G401 (cell line): ENCODE data around the gene SLU7. TPM values are rescaled to one million over a fixed set of nuclear protein-coding genes. Genes with fewer than 3 reads are reported as not detected.
"Not testable (repeated sequence)": the region's sequence is repeated elsewhere in the genome, so short reads cannot be mapped to it uniquely, and the experiment has no call there.

ENCODE experiments used
- DNase-seq: peaks from one replicate; pipeline ENCODE4 v3.0.0-alpha.2; 2015; ENCODE audit warnings: low spot score
- in situ Hi-C: cut with HindIII; loops from 2 replicates; pipeline ENCODE4 v1.10.0; 2016; ENCODE audit warnings: low sequenced_read_pairs, mixed read lengths
- total RNA-seq: library from RNA; depleted of rRNA; stranded (reverse); fragments of >200 nt; shearing (Covaris generic); gene quantifications from 2 replicates; pipeline ENCODE4 v1.2.3, GENCODE V29; 2014

SLU7 gene
- total RNA-seq, 1 experiment from 2014 or later: 59.6 TPM

DNA sequence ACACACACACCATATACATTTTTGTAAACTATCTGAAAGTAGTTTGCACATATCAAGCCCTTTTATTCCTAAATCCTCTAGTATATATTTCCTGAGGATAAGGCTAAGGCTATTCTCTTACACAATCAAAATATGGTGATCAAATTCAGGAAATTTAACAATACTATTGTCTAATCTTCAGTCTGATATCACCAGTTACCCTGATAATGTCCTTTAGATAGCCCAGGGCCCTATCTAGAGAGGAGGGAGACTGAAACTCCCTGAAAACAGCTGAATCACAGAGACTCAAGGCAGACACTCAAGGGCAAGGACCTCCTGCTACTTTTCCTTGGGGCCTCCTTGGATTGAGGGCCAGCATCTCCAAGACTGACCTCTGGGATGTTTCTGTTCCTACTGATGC, 33.2 kb upstream of the SLU7 start:
- no peak for DNase-seq

DNA sequence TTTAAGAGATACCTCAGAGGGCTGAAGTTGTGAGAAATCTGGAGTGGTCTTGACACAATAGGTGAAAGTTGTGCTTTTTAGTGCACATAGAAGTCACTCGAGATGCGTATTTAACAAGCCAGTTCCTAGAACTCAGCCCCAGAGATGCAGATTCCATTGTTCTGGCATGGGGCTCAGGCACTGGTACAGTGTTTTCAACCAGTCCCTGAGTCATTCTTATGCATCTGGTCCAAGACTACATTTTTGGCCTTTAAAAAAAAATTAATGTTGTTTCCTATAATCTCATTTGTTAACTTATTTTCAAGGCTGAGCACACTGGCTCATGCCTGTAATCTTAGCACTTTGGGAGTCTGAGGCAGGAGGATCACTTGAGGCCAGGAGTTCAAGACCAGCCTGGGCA, 32.4 kb upstream of the SLU7 start:
- in situ Hi-C loops: no loop called here

More for the DNA sequence above, 33.2 kb upstream of the SLU7 start:
- in situ Hi-C loops: no loop called here

DNA sequence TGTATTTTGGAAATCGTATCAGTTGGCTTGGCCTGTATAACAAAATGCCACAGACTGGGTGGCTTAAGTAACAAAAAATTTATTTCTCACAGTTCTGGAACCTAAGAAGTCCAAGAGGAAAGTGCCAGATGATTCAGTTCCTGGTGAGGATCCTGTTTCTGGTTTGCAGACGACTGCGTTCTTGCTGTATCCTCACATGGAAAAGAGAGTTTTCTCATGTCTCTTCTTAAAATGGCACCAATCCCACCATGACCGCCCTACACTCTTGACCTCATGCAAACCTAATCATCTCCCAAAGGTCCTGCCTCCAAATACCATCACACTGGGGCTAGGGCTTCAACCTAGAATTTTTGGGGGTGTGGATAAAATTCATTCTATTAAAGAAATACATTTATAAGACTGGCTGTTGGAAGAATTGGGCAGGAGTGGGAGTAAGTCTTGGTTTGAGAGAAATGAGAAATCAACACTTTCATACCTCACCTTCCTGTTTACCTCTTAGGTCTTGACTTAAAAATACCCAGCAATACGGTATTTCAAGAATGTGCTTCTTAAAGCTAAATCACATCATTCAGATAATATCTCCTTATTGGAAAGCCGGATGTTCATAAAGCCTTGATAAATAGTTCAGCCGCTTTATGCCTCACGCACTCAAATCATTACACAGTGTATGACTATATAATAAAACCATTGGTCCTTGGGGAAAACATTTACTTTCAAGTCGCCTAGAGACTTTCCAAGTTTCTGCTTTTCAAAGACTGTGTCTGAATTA, 31.5 kb upstream of the SLU7 start:
- in situ Hi-C loops: no loop called here

More for the DNA sequence above, 32.4 kb upstream of the SLU7 start:
- DNase-seq: no peak

DNA sequence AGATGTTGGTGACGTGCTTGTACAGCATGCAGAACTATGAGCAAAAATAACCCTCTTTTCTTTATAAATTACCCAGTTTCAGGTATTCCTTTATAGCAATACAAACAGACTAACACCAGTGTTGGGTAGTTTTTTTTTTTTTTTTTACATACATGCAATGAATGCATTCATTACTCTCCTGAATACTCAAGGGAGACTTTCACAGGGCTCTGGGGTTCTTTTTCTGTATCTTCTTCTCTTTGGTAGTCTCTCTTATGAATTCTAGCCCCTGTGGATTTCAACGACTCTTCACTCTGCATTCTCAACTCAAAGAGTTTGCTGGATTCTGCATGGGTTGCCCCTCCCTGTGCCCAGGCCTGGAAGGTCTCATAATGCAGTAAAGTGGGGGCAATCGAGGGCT, 30.6 kb upstream of the SLU7 start:
- DNase-seq: no peak
- in situ Hi-C loops: no loop called here

More for the DNA sequence above, 31.5 kb upstream of the SLU7 start:
- DNase-seq: no peak

DNA sequence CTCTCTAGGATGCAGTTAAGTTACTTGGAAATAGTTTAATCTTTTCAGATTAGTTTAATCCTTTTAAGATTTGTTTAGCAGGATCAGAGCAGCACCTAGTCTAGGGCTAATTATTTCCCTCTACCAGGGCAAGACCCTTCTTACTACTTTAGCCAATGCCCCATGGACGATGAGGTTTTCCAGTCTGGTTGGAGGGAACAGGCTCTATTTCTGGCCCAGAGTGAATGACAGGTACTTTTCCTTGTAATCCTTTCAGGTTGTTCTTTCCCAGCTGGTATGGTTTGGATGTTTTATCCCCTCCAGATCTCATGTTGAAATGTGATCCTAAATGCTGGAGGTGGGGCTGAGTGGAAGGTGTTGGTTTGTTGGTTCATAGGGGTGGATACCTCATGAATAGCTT, 30.0 kb upstream of the SLU7 start:
- in situ Hi-C loops: no loop called here
- DNase-seq: no peak

DNA sequence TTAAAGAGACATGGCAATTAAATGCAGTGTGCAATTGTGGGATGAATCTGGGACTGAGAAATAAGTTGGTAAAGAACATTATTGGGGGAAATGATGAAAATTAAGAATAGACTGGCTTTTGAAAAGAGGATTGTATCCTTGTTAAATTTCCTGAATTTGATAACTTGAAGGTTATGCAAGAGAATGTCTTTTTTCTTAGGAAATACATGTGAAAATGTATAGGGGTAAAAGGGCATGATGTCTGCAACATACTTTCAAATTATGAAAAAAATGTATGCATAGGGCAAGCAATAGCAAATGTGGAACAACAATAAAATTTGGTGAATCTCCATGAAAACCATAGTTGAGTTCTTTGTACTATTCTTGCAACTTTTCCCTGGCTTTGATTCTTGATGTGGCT, 26.9 kb upstream of the SLU7 start:
- in situ Hi-C loops: no loop called here
- no peak for DNase-seq

DNA sequence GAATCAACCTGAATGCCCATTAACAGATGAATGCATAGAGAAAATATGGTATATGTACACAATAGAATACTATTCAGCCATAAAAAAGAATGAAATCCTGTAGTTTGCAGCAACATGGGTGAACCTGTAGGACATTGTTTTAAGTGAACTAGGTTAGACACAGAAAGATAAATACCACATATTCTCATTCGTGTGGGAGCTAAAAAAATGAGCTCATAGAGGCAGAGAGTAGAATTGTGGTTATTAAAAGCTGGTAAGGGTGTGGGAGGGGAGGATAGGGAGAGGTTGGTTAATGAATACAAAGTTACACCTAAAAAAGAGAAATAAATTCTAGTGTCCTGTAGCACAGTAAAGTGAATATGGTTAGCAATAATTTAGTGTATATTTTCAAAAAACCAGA, 26.3 kb upstream of the SLU7 start:
- DNase-seq: no peak
- in situ Hi-C loops: no loop called here

DNA sequence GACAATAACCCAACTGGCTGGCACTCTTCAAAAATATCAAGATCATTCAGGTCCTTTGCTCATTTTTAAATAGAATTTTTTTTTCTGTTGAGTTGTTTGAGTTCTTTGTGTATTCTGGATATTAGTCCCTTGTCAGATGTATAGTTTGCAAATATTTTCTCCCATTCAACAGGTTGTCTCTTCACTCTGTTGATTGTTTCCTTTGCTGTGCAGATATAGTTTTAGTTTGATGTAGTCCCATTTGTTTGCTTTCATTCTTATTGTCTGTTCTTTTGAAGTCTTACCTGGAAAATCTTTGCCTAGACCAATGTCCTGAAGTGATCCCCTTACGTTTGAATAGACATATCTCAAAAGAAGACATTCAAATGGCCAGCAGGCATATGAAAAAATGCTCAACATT, 25.5 kb upstream of the SLU7 start:
- in situ Hi-C loops: no loop called here
- no peak for DNase-seq

DNA sequence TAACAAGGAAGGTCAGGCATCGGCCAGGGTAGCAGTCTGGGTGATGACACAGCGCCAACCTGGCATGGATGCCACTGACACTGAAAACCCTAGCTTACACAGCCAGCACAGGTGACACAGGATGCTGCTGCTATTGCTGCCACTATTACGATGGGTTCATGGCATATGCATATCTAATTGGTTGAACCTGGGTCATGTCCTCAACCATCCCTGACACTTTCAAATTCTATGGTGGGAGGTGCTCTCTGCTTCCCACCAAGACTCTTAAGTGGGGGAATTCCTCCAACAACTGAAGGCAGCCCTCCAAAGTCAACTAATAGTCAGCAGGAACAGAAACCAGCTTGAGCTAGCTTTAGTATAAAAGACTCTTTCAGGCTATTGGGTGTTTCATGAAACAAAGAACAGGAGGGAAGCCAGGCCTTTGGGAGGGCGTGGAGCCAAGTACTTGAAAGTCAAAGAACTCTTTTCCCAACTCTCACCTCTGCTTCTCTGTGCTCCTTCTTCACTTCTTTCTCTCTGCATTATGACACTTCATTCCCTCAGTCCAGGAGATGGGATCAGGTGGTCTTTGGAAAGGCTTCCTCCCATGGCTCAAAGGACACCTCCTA, 24.0 kb upstream of the SLU7 start:
- in situ Hi-C loops: no loop called here
- no peak for DNase-seq

DNA sequence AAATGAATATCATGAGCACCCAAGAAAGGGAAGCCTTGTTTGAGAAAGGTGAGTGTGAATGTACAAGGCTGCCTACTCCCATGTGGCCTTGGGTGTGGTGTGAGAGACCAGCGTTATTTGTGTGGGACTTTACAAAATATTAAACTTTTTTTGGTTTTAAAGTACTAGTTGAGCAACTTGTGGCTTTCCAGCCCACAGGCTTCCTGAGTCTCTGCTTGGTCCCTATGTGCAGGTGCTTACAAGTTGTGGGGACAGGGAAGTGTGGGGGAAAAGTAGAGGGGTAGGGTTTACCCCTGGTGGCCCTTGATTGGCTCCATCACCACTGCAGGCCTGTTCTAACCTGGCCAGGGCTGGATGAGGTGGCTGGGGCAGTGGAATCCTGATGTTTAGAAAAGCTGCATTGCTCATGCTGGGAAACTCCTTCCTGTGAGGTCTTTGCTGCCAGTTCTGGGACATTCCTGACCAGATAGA, 22.5 kb upstream of the SLU7 start:
- DNase-seq: no peak
- in situ Hi-C loops: no loop called here

DNA sequence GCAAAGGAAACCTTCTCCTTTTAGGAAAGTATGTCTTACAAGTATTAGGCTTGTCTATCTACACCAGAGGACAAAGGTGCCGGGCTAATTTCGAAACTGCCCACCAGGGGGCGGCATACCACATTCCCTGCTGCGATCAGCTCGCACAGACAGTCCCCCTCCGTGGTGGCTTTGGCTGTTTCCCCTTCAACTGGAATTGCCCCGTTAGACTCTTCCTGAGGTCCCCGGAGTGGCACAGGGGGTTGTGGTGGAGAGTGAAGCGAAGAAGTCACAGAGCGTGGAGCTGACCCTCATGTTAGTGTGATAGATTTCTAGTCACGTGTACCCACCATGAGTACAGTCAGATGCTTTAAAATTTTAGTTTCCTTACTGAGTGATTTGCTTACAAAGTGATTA, 20.3 kb upstream of the SLU7 start:
- DNase-seq: peak; percentile 83
- in situ Hi-C loops: no loop called here

DNA sequence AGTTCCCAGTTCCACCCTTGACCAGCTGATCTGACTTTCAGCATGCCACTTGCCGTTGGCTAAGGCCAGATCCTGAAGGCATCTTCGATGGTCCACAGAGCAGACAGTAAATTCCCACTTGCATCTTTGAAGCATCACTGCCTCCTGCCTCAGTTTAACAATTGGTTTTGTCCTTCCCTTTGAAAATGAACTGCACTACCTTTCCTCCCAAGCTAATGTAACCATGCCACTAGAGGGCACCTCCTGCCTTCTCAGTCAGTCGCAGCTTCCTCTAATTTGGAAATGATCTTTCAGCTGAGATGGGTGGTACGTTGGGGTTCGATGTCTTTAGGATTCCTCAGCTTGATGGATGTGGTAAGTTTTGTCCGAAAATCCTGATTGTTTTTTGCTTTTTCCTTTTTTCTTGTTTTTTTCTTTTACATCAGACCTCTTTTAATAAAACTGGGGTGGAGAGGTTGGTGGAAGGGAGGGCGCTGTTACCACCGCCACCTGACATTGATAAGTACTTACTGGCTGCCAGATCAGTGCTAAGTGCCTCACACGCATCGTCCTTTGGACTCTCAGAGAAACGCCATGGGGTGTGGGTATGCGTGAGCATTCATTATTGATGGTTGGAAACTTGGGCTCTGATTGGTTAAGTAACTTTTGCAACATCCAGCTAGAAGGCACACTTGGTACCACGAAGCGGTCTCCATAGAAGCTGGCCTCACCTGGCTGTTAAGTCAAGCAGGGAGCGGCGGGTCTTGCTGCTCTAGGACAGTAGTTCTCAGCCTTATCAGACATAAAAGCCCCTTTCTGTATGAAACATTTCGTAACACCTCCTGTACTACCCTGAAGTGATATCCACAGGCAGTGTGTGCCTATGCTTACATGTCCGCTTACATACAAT, 19.7 kb upstream of the SLU7 start:
- in situ Hi-C loops: no loop called here
- DNase-seq: peak; percentile 86

DNA sequence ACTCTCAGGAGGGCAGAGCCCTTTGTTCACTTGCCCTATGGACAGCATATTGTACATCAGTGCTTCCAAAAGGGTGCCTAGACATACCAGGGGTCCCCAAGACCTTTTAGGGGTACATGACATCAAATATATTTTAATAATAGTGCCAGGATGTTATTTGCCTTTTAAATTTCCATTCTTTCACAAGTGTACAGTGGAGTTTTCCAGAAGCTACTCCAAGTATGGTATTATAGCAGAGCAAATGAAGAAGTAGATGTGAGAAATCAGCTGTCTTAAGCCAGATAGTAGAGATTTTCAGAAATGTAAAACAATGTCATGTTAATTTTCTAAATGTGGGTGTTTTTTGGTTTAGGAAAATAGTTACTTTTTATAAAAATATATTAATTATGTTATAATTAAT, 18.4 kb upstream of the SLU7 start:
- DNase-seq: no peak
- in situ Hi-C loops: no loop called here

DNA sequence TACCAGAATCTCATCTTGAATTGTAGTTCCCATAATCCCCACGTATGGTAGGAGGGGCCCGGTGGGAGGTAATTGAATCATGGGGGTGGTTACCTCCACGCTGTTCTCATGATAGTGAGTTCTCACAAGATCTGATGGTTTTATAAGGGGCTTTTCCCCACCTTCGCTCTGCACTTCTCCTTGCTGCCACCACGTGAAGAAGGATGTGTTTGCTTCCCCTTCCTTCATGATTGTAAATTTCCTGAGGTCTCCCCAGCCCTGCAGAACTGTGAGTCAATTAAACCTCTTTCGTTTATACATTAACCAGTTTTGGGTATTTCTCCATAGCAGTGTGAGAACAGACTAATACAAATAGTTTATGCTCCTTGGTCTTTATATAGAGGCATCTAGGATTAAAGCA, 17.8 kb upstream of the SLU7 start:
- DNase-seq, in situ Hi-C loops: not testable (repeated sequence)

DNA sequence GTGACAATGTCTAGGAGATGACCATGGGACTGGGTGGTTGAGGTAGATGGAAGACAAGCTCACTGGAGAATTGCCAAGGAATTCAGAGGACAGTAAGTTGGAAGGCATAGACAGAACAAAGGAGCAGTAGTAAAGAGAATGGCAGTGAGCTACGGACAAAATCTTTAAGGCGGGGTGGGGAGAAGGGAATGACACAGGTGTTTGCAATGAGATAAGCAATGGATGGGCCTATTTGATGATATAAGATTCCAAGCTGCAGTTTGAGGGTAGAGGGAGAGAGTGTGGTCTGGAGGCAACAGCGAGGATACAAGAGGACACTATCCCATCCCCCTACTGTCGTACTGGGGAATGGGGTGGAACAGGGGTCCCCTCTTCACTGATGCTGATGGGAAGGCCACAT, 17.1 kb upstream of the SLU7 start:
- no peak for DNase-seq
- in situ Hi-C loops: no loop called here

DNA sequence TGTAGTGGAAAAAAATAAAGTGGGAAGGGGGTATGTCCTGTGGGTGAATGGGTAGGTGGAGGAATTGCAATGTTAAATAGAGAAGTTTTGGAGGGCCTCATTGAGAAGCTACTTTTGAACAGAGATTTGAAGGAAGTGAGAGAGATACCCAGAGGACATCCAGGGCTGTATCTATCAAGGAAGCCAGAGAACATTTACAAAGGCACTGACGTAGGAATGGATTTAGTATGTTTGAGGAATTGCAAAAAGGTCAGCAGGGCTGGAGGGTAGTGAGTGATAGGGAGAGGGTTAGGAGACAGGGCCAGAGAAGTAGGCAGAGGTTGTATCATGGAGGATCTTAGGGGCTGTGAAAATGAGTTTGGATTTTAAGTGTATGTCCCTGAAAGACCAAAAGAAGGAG, 16.7 kb upstream of the SLU7 start:
- no peak for DNase-seq
- in situ Hi-C loops: no loop called here

DNA sequence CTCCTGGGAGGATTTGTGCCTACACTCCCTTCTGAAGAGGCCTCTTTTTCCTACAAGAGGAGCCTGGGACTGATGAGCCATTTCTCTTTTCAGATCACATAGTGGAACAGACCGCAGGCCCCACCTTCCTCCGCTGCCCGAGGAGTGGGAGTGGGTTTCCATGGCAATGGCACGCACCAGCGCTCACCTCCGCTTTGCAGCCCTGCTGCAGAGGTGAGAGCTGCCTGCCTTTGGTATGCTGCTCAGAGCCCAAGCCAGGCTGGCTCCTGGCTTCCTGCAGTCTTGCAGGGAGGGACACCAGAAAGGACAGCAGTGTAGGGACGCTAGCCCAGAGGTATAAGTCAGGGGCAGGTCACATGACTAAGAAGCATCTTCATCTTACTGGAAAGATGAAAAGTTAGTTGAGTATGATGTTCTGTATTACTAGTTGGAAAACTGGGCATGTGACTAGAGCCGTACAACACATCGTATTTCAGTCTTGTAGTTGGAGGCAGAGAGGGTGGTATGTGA, 15.2 kb upstream of the SLU7 start:
- in situ Hi-C loops: no loop called here
- no peak for DNase-seq

DNA sequence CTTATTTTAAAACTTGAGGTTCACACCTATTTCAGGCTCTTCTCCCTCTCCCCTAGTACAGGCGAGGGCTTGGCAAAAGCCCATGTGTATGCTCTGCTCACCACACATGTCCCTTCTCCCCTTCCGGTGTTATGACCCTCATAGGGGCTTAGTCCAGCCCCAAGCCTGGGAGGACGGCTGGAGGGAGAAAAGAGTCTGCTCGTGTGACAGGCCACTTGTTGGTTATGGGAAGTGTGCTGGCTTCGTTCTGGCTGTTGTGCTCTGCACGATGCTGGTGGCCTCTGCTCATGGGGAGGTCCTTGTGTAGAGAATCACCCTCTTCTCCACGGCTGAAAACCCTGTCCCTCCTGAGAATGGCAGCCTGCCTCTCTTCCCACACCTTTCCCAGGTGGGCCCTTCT, 13.9 kb upstream of the SLU7 start:
- in situ Hi-C loops: no loop called here

DNA sequence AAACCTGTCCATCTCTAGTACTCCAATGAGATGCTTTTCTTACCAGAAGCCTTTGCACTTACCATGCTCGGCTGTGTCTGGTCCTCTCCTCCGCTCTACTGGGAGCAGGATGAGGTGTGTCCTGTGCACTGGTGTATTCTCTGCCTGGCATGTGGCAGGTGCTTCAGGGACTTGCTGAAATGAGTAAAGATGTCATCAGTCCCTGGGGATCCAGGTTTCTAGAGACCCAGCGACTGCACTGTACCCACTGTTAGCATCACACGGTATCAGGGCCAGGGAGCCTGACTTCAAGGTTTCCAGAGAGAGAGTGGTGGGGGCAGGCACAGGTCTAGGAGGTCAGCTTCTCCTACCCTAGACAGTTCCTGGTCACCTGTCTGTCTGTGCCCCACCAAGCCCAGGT, 13.3 kb upstream of the SLU7 start:
- DNase-seq: no peak
- in situ Hi-C loops: no loop called here

More for the DNA sequence above, 13.9 kb upstream of the SLU7 start:
- DNase-seq: no peak

DNA sequence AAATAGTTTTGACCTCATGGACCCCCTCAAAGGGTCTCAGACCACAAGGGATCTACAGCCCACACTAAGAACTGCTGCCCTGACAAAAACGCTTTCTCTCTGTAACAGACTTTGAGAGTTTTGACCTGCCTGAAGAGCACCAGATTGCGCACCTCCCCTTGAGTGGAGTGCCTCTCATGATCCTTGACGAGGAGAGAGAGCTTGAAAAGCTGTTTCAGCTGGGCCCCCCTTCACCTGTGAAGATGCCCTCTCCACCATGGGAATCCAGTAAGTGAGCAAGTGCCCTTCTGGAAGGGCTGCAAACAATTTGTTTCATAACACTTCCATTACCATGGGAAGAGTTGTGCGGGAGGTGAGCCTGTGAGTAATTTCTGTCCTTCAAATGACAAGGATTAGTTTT, 8.7 kb upstream of the SLU7 start:
- in situ Hi-C loops: no loop called here
- DNase-seq: no peak
